IPS-18a (cell line): ENCODE measurements around the gene PVR.

Experiments used
- H3K27ac ChIP-seq: one replicate; pipeline ENCODE4 v1.5.1; 2013; ENCODE audit warnings: low read length
- H3K27me3 ChIP-seq: one replicate; pipeline ENCODE4 v1.6.1; 2013; ENCODE audit warnings: mild to moderate bottlenecking, low read length; ENCODE audit not compliant: control insufficient read depth, insufficient read depth
- H3K36me3 ChIP-seq: one replicate; pipeline ENCODE4 v1.6.1; 2013; ENCODE audit warnings: low read depth, low read length; ENCODE audit not compliant: control insufficient read depth
- H3K4me1 ChIP-seq: one replicate; pipeline ENCODE4 v1.6.1; 2013; ENCODE audit warnings: low read depth, low read length; ENCODE audit not compliant: control insufficient read depth
- H3K4me3 ChIP-seq: one replicate; pipeline ENCODE4 v1.5.1; 2013; ENCODE audit warnings: low read length
- H3K9ac ChIP-seq: one replicate; pipeline ENCODE4 v1.6.1; 2013; ENCODE audit warnings: mild to moderate bottlenecking, low read length, moderate library complexity
- H3K9me3 ChIP-seq: one replicate; pipeline ENCODE4 v1.6.1; 2013; ENCODE audit warnings: low read depth, low read length; ENCODE audit not compliant: control insufficient read depth

The PVR gene

GRCh38 chr19:44653343-44653742 is 9.6 kb downstream of the PVR start:
- H3K9me3 ChIP-seq = no peaks in the 10 kb centered on the region
- no peak overlapping the region for H3K27ac ChIP-seq
- no peaks in the 10 kb centered on the region for H3K27me3 ChIP-seq
- no peak overlapping the region for H3K9ac ChIP-seq
- no peak overlapping the region for H3K4me3 ChIP-seq
- no peaks in the 10 kb centered on the region for H3K4me1 ChIP-seq
- H3K36me3 ChIP-seq = peaks cover 45% of the 10 kb centered on the region

- H3K27me3 ChIP-seq = no peaks in the 10 kb centered on the region
- H3K9me3 ChIP-seq = no peaks in the 10 kb centered on the region
- H3K36me3 ChIP-seq = peaks cover 50% of the 10 kb centered on the region
- no peak overlapping the region for H3K4me3 ChIP-seq
- no peaks in the 10 kb centered on the region for H3K4me1 ChIP-seq
- no peak overlapping the region for H3K9ac ChIP-seq
- H3K27ac ChIP-seq = no peak overlapping the region
These were observed 10.5 kb downstream of the PVR start for GRCh38 chr19:44653977-44654774.

GRCh38 chr19:44657211-44657921 is 13.7 kb downstream of the PVR start:
- H3K4me3 ChIP-seq = no peak overlapping the region
- no peak overlapping the region for H3K27ac ChIP-seq
- H3K36me3 ChIP-seq = peaks cover 45% of the 10 kb centered on the region
- no peaks in the 10 kb centered on the region for H3K27me3 ChIP-seq
- H3K9me3 ChIP-seq = no peaks in the 10 kb centered on the region
- no peak overlapping the region for H3K9ac ChIP-seq
- no peaks in the 10 kb centered on the region for H3K4me1 ChIP-seq

- peaks cover 48% of the 10 kb centered on the region for H3K36me3 ChIP-seq
- H3K27me3 ChIP-seq = no peaks in the 10 kb centered on the region
- H3K9me3 ChIP-seq = no peaks in the 10 kb centered on the region
- no peak overlapping the region for H3K27ac ChIP-seq
- no peak overlapping the region for H3K4me3 ChIP-seq
- H3K9ac ChIP-seq = no peak overlapping the region
- no peaks in the 10 kb centered on the region for H3K4me1 ChIP-seq
These were observed 14.5 kb downstream of the PVR start for GRCh38 chr19:44658069-44658733.

GRCh38 chr19:44660081-44660480 is 16.4 kb downstream of the PVR start:
- H3K27me3 ChIP-seq = no peaks in the 10 kb centered on the region
- H3K4me1 ChIP-seq = no peaks in the 10 kb centered on the region
- H3K9ac ChIP-seq = no peak overlapping the region
- no peak overlapping the region for H3K27ac ChIP-seq
- H3K9me3 ChIP-seq = no peaks in the 10 kb centered on the region
- H3K4me3 ChIP-seq = no peak overlapping the region
- peaks cover 42% of the 10 kb centered on the region for H3K36me3 ChIP-seq

- Histone ChIP-seq H3K9ac (no peak overlapping the region), H3K9me3 (no peaks in the 10 kb centered on the region), H3K27ac (no peak overlapping the region), H3K36me3 (peaks cover 33% of the 10 kb centered on the region), H3K4me3 (no peak overlapping the region), H3K4me1 (no peaks in the 10 kb centered on the region), H3K27me3 (no peaks in the 10 kb centered on the region)
These were observed 17.5 kb downstream of the PVR start for GRCh38 chr19:44661205-44661604.

GRCh38 chr19:44661904-44662303 is 18.2 kb downstream of the PVR start:
- Histone ChIP-seq H3K27ac (no peak overlapping the region), H3K36me3 (peaks cover 32% of the 10 kb centered on the region)

GRCh38 chr19:44662691-44663385 is 19.1 kb downstream of the PVR start:
- H3K9me3 ChIP-seq = no peaks in the 10 kb centered on the region
- no peak overlapping the region for H3K9ac ChIP-seq
- no peaks in the 10 kb centered on the region for H3K27me3 ChIP-seq
- no peaks in the 10 kb centered on the region for H3K4me1 ChIP-seq
- no peak overlapping the region for H3K27ac ChIP-seq
- peaks cover 32% of the 10 kb centered on the region for H3K36me3 ChIP-seq
- no peak overlapping the region for H3K4me3 ChIP-seq

More at GRCh38 chr19:44661904-44662303, 18.2 kb downstream of the PVR start:
- H3K27me3 ChIP-seq = no peaks in the 10 kb centered on the region
- no peaks in the 10 kb centered on the region for H3K4me1 ChIP-seq
- H3K9me3 ChIP-seq = no peaks in the 10 kb centered on the region
- H3K4me3 ChIP-seq = no peak overlapping the region
- H3K9ac ChIP-seq = no peak overlapping the region

- Histone ChIP-seq H3K27ac (no peak overlapping the region), H3K4me1 (no peaks in the 10 kb centered on the region), H3K4me3 (no peak overlapping the region), H3K36me3 (peaks cover 25% of the 10 kb centered on the region), H3K9me3 (no peaks in the 10 kb centered on the region), H3K9ac (no peak overlapping the region), H3K27me3 (no peaks in the 10 kb centered on the region)
These were observed 20.3 kb downstream of the PVR start for GRCh38 chr19:44663996-44664395.

GRCh38 chr19:44664976-44665375 is 21.3 kb downstream of the PVR start:
- Histone ChIP-seq H3K9ac (no peak overlapping the region), H3K27me3 (no peaks in the 10 kb centered on the region), H3K27ac (no peak overlapping the region), H3K9me3 (no peaks in the 10 kb centered on the region), H3K36me3 (peaks cover 17% of the 10 kb centered on the region), H3K4me3 (no peak overlapping the region), H3K4me1 (no peaks in the 10 kb centered on the region)

- no peak overlapping the region for H3K27ac ChIP-seq
- H3K36me3 ChIP-seq = peaks cover 10% of the 10 kb centered on the region
- H3K27me3 ChIP-seq = no peaks in the 10 kb centered on the region
- no peak overlapping the region for H3K4me3 ChIP-seq
- H3K4me1 ChIP-seq = no peaks in the 10 kb centered on the region
- H3K9me3 ChIP-seq = no peaks in the 10 kb centered on the region
- H3K9ac ChIP-seq = no peak overlapping the region
These were observed 23.3 kb downstream of the PVR start for GRCh38 chr19:44666852-44667556.
